DMS114 treated with DMSO at 0.1 percent for 48 hours (cell line): ENCODE data around the gene ERCC6.

ENCODE experiments used
- DNase-seq: peaks from one replicate; lab custom pipeline; 2025; ENCODE audit not compliant: unreplicated experiment; lab: John Stamatoyannopoulos, UW

ERCC6 gene

DNA sequence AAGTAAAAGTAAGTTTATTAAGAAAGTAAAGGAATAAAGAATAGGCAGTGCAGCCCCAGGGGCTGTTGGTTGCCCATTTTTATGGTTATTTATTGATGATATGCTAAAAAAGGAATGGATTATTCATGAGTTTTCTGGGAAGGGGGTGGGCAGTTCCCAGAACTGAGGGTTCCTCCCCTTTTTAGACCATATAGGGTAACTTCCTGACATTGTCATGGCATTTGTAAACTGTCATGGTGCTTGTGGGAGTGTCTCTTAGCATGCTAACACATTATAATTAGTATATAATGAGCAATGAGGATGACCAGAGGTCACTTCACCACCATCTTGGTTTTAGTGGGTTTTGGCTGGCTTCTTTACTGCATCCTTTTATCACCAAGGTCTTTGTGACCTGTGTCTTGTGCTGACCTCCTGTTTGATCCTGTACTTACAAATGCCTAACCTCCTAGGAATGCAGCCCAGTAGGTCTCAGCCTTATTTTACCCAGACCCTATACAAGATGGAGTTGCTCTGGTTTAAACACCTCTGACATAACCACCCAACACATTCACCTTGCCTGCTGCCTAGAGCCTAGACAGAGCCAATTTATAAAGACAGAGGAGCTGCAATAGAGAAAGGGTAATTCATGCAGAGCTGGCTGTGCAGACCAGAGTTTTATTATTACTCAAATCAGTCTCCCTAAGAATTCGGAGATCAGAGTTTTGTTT, 10.9 kb upstream of the ERCC6 start:
- DNase-seq, result no peak

DNA sequence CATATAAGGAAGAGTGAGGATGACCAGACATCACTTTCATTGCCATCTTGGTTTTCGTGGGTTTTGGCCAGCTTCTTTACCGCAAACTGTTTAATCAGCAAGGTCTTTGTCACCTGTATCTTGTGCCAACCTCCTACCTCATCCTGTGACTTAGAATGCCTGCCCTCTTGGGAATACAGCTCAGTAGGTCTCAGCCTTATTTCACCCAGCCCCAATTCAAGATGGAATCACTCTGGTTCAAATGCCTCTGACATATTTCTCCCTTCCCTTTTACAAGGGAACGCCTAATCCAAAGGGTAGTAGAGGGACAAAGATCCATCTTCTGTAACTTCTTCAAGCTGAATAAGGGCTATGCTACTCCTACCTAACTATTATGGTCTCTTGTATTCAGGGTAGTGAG, 4.7 kb upstream of the ERCC6 start:
- DNase-seq, result no peak

DNA sequence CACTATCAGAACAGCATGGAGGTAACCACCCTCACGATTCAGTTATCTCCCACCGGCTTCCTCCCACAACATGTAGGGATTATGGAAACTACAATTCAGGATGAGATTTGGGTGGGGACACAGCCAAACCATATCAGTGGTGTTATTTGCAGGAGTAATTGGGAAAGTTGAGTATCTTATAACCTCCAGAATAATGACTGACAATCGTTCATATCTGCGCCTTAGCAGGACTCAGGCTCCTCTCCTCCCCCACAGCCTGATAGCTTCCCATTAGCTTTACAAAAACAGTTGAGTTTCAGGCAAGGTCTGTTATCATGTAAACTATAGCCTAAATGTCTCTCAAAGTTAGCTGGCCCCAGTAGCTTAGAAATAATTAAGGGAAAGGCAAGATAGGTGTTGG, 3.4 kb upstream of the ERCC6 start:
- no peak for DNase-seq

DNA sequence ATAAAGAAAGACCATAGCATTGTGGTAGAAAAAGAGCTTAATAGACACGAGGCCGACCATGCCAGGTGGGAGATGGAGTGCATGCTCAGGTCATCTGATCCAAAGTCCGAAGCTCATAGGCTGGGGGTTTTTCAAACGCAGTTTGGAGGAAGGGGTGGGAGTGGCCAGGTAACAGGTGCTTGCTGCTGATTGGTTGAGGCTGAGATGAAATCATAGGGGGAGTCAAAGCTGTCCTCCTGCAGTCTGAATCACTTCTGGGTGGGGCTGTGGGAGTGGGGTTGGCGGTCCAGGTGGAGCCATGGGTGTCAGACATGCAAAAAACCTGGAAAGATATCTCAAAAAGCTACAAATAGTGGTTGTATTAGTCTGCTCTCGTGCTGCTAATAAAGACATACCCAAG, 2.8 kb upstream of the ERCC6 start:
- no peak for DNase-seq

DNA sequence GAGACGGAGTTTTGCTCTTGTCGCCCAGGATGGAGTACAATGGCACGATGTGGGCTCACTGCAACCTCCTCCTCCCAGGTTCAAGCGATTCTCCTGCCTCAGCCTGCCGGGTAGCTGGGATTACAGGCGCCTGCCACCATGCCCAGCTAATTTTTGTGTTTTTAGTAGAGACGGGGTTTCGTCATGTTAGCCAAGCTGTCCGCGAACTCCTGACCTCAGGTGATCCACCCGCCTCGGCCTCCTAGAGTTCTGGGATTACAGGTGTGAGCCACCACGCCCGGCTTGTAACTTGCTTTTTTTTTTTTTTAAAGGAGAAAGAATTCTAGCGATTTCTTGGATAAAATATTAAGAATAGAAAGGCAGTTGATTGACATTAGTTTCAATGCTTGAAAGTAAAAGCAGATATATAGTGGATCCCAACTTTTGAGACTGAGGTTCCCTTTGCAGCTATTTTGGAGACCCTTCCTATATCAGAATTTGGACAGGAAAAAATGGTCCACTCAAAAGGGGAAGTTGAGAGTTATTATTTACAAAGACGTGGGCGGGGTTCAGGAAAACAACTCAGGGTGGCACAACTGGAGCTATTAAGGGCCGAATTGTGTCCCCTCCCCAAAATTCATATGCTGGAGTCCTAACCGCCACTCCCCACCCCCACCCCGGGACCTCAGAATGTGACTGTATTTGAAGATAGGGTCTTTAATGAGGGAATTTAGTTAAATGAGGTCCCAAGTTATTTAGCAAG, 1.3 kb upstream of the ERCC6 start:
- no peak for DNase-seq

DNA sequence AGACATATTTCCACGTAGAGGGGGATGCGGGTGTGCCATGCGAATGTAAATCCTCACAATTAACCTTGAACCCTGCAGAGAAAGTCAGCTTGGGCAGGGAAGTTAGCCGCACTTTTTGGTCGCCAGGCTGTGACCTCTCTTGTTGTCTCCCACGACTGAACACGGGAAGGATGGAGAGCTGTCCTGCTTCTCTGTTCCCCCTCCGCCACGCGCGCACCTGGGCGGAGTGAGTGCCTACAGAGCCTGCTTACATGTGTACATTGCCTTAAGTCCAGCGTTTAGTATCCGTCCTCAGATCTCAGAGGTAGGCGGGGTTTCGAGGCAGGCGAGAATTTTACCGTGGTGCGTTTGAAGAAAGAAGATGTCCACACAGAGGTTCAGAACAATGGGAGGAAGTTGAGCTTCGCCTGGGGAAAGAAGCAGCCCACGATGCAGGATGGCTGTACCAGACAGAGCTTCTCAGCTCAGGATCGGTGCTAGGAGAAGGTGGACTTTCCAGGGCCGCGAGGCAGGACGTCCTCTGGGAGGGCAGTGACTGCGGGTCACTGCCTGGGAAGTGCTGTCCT, 482 bp upstream of the ERCC6 start:
- peak; percentile 46 for DNase-seq

DNA sequence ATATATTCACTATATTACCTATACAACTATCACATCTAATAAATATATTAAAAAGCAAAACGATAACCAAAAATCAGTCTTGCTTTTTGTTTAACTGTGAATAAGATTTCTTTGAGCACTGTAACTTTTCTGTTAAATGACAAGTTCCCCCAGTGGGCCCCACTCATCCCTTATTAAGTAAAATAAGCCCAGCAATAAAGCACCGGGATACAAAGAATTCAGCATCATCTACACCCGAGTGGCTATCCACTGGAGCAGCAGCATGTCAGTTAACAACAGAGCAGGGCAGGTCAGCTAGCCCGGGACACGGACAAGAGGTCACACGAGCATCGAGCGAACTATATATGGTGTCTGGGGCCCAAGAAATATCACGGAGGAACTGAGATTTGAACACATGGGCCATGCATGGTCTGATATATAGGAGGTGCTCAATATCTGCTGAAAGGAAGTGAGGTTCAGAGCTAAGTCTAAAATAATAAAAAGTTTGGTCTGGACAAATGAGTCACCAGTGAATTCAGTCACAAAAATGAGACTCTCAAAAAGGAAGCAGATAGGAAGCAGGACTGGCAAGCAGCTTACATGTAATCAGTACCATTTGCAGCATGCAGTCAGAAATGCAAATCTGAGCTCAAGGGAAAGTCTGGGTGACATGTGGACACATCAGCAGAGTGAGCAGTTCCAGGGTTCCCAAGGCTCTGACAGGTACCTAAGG, 4.1 kb downstream of the ERCC6 start:
- DNase-seq, result no peak

DNA sequence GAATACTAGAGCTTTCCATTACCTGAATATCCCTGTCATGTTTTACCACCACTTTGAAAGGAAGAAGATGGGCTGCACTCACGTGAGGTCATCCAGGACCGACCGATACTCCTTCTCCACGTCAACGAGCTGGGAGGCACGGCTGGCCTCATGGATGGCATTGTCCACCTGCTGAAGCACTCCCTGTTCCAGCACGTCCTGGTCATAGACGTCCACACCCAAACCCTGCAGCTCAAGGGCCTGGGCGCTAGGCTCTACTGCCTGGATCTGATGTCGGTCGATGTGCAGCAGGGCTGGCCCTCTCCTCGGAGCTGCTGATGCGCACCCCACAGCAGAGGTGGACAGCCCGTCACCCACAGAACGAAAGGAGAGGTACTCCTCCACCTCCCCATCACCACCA, 6.5 kb downstream of the ERCC6 start:
- DNase-seq, result no peak

DNA sequence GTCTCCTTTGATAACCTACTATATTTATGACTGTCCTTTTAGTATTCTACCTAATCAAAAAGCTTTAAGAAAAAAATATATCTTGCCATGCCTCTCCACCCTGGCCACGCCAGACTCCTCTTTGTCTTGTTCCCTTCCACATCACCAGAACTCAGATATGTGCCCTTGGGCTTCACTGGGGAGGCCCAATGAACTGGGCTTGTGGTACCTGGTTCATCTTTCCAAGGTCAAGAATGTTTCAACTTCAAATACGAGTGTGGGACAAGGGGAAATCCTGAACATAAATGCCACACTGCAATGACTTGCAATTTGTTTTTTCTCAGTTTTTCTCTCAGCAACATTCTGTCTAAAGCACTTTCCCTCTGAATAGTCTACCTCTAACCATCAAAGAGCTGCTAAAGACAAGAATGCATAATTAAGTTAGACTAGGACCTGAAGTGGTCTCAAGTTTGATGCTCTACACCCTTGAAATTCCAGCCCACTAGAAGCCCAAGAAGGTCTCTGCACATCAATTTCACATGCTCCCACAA, 9.9 kb downstream of the ERCC6 start:
- DNase-seq, result no peak

DNA sequence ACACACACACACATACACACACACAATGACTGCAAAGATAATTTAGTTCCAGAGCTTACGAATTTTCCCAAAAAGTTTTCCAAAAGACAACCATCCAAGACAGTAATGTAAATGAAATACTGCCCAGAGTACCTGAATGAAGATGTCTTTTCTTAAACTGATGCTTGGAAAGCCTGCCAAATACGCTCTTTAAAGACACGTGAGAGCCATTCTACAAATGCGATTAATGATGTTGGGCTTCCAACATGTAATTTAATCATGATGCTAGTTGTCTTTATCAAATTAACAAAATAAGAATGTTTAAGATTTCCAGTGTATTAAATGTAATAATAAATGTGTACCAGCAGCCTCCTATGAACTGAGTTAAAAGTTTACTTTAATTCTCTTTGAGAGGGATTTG, 11.1 kb downstream of the ERCC6 start:
- no peak for DNase-seq

DNA sequence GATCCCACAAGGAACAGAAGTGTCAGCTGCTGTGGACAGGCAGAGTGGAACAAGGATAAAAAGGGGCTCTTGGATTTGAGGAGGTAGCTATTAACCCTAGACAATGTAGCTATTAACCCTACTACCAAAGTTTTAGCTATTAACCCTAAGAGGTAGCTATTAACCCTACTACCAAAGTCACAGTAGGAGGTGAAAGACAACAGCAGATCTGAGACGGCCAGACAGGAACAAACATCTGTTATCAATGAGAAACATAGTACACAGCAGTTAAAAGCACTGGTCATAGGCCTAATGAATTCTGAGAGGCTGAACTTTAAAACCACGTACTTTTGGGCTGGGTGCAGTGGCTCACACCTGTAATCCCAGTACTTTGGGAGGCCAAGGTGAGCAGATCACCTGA, 11.9 kb downstream of the ERCC6 start:
- DNase-seq, result no peak

DNA sequence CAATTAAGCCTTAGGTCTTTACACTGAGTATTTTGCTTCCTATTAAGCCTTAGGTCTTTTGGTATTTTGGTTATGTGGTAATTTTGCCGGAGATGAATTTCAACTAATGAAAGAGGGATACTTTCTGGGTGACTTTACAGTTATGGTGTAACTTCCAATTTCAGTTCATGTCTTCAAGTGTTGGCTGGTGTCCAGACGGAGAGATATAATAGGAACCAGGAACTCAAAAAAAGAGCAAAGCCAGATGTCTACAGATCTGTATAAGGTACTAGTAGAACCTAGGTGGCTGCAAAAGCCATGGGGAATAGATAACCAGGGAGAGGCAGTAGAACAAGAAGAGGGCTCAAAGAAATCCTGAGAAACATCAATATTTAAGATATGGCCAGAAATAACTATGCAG, 12.3 kb downstream of the ERCC6 start:
- no peak for DNase-seq

DNA sequence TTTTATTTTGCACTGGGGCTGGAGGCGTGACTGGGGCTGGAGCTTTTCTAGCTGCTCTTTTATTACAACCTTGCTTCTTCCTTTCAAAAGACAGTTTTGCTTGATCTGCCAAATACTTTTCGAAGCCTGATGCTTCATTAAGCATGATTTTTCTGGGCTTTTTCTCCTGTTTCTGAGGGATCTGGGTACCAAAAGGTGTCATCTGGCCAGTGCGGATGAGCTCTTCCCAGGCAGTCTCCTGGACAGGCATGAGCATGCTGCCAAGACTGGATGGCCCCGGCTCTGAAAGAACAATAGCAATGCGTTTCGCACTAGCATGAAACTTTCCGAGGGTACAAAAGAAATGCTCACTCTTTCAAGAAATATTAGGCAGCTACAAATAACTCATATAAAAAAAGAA, 14.4 kb downstream of the ERCC6 start:
- no peak for DNase-seq

DNA sequence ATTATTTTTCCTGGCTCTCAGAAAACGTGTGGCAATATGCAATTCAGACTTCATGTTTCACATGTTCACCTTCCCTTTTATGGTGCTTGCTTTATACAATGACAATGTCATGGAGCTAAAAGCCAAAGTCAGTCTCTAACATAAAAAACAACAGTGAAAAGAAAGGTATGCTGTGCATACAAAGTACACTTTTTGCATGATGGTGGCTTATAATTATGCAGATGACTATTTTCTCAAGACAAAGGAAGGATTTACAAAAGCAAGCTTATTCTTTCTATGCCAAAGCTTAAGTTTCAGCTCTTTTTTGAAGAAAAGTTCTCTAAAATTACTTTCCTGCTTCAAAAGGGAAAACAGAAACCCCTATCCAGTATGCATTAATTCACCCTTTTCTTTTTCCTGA, 15.6 kb downstream of the ERCC6 start:
- DNase-seq, result no peak

DNA sequence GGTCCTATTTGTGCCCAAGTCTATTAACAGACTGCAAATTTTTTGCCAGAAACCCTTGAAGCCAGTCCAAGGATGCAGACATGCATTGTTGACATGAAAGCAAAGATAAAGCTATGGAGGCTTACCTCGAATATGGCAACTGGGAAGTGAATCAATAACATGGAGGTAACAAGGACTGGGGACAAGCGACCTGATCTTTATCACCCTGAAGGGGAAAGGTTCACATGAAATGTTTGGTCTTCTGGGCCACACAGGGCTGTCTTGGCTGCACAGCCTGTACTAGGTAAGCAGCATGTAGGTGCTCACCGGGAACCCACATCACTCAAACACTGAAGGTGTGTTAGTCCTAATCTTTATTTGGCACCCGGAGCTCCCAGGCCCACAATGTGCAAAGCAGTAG, 17.9 kb downstream of the ERCC6 start:
- no peak for DNase-seq

DNA sequence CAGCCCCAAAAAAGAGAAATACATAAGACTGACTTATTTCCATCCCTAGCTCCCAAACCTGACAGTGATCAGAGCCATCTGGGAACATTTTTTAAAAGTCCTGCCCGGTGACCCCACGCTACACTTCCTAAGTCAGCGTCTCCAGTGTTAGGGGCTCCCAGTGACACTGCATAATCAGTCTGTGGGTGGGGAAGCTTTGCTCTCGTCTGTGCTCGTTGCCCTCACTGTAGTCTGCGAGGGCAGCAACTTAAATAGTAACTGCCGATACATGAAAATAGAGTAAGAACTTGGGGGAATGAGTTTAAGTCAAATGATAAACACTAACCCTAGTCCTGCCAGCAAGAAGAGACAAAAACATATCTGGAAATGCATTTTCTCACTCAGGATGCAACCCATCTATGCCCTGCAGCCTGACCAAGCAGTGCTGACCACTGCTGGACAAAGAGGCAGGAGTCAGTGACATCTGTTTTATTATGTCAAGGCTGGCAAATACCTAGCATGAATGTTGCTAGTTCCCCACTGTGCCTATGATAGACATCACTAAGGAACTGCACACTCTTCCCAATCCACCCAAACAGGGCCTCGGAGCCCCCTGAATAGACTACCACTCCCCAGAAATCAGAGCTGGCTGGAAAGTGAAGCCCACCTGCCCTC, 18.7 kb downstream of the ERCC6 start:
- DNase-seq, result no peak

DNA sequence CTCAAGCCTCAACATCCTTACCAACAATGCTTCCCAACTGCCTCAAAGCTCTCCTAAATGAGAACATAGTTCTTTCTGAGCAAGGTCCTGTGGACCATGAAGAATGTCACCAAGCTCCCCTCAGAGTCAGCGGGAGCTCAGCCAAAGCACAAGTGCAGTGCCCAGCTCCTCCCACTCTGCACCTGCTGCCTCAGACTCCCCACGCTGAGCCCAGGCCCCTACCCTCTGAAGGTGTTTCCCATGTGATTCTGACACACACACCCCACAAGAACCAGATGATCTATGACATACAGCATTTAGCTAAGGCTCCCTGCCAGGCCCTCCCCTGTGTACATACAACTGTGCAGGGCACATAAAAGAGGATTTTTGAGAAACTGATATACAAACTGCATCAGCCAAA, 19.2 kb downstream of the ERCC6 start:
- no peak for DNase-seq

DNA sequence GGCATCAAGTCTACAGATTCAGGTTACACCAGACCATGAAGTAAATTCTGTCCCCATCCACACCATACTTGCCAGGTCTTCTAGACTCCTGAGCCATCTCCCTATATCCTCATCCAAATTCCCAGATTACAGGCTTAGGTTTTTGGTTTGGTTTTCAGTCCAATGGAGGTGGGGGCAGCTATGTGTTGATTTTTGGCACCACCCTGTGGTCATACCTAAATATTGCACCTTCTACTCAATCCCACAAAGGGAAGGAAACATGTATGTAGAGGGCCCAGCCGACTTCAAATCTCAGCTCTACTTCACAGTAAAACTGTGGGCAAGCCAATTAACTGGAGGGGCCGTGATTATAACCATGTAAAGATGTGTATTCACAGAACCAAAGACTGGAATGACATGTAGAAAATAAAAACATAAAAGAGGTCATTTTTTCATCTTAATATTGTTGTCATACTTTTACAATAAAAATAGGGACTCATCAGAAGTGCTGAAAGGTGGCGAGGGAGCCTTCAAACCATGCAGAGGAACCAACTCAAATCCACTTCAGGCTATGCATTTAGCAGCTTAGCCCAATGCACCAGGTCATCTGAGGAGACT, 19.8 kb downstream of the ERCC6 start:
- peak; percentile 56 for DNase-seq

DNA sequence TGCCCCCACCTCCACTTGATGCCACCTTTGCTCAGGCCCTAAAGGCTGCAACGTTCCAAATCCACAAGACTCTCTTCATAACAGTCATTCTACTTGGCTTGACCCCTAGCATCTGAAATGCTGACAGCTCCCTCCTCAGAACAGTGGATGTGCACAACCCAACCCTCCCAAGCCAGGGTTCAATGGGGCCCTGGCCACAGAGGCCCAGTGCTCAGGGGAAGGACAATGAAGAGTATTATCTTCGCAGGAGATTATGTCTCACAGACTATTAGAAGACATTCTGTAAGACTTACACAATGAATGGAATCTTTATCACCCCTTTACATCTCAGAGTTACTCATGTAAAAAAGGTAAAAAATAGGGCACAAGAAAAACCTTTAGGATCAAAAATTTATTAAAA, 20.4 kb downstream of the ERCC6 start:
- DNase-seq, result no peak

DNA sequence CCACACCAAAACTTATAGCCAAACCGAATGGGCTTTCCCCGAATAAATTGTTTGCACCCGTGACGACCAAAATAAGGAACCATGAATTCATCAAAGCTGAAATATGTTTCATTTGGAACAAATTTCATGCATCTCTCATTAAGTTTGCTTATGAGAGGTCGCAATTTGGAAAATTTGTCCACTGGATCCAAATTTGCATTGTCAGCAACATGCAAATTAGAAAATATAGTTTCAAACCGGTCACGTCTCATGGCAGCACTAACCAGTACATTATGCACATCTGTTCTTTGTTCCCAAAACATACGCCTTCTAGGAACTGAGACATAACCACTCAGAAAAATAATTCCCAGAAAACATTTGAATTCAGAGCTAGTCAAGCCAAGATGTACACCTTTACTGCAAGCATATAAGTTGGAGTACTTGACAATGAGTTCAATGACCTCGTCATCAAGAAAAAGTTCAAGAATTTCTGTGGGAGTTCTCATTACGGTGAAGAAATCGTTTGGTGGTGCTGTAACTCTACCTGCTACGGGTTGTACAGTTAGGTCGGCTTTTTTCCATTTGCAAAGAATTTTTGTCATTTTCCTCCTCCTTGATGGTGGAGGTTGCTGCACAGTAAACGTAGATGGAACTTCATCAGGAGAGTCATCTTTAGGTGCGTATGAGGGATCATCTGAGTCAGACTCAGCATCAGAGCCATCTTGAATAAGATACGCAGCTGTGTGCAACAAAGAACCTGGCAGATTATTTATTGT, 22.5 kb downstream of the ERCC6 start:
- no peak for DNase-seq
